ENCODE results near the gene LPP.

GRCh38 chr3:188667926-188668325, 514.0 kb downstream of the LPP start:
- no peak for TF ChIP-seq CTCF (IDR thresholded peaks at IDR 0.05; ENCODE audit: insufficient read depth, low read length, poor library complexity, severe bottlenecking)
- no peak for TF ChIP-seq EZH2phosphoT487 (conservative IDR thresholded peaks at IDR 0.05; ENCODE audit: low read length)

Data from SU-DHL-6 (cell line).